GM23248 (cell line): ENCODE results near the gene DDX25.

ENCODE experiments used
- EZH2 ChIP-seq: fragments of 200-600 bp; sonication (generic); IDR thresholded peaks from 2 replicates; pipeline ENCODE4 v1.6.1; 2018; ENCODE audit warnings: antibody characterized with exemption, mild to moderate bottlenecking; ENCODE audit not compliant: insufficient read depth, poor library complexity, severe bottlenecking
- EZH2phosphoT487 ChIP-seq: fragments of 200-600 bp; sonication (generic); IDR thresholded peaks from 2 replicates; pipeline ENCODE4 v1.6.1; 2018; ENCODE audit warnings: antibody characterized with exemption, moderate library complexity, mild to moderate bottlenecking, low read depth; ENCODE audit not compliant: insufficient read depth

GRCh38 chr11:125946712-125947418 lies 42.6 kb downstream of the DDX25 start:
- TF ChIP-seq EZH2phosphoT487 (no peak), EZH2 (no peak)
